Stimulated activated CD8-positive, alpha-beta memory T cell treated with anti-CD3 and anti-CD28 coated beads, Interleukin-2, amount 100 ng/mL, for 48 hours (primary cell): ENCODE measurements around the gene SHROOM1.

Experiments used
- DNase-seq, 2 donors: peaks; one replicate each; pipeline ENCODE4 v3.0.0-alpha.2; 2020; ENCODE audit warnings: low read depth in 2 of 2

The SHROOM1 gene

DNA sequence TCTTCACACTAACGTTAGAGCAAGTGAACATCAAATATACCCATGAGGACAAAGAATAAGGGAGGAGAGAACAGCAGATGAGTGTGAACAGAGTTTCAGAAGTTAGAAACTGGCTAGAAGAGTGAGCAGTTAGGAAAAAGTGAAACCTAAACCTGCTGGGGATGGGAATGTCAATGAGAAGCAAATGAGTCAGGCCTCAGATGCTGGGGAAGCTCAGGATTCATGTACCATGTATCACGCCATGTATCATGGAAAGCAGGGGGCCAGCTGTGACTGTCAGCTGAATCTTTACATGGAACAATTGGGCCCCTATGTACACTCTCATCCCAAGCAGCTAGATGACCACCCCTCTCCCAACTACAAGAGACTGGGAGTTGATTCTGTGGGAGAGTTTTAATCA lies 19.6 kb upstream of the SHROOM1 start:
- no peak for DNase-seq

DNA sequence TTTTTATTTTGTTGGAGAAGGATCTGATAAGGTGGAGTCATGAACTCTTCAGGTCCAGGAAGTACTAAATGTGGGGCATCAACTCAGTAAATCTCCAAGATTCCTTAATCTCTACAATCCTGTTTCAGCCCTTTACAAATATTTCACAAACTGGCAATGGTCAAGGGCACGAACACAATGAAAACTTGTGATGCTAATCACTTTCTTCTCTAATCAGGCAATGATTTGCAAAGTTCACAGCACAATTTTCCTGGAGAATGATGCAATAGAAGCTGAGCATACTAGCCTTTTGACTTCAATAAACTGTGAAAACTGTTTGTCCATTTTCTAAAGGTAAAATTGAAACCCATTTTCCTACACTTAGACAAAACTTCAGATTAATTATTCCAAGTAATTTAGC lies 18.9 kb upstream of the SHROOM1 start:
- no peak for DNase-seq

DNA sequence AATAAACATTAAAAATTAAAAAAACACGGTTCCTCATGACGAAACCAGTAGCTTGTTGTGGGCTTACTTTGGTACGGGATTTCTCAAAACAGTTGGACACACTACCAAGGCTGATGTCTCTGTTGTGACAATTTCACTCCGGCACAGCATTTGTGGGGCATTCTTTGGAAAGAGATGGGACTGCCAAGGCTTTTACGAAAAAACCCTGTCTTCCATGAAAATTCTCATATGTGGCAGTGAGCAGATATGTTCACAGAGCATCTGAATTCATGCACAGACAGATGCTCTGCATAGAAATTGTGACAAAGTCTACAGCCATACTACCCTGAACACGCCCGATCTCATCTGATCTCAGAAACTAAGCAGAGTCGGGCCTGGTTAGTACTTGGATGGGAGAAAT lies 17.8 kb upstream of the SHROOM1 start:
- DNase-seq, result no peak

DNA sequence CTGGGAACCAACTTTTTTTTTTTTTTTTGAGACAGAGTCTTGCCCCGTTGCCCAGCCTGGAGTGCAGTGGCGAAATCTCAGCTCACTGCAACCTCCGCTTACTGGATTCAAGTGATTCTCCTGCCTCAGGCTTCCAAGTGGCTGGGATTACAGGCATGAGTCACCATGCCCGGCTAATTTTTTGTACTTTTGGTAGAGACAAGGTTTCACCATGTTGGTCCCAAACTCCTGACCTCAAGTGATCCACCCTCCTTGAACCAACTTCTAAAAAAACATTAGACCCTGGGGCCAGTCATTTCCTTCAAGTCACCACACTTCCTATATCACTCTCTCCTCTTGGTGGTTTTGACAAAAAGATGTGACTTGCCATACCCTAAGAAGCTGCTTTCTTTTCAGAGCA lies 10.9 kb upstream of the SHROOM1 start:
- no peak for DNase-seq

DNA sequence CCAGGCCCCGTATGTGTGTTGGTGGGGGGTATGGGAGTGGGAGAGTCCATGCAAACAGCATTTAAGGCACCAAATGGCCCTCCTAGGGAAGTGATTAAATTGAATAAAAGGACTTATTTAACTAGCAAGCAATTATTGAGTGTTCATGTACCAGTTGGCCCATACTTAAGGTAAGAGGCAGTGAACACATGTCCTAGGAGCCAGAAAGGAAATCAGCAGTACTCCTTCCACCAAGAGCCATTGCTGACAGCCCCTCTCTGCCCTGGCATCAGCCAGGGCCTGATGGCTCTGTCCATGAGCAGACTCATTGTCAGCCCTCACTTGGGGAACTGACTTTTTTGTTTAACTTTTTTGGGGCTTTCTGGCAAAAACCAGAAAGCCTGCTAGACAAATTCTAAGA lies 10.4 kb upstream of the SHROOM1 start:
- DNase-seq, result no peak

DNA sequence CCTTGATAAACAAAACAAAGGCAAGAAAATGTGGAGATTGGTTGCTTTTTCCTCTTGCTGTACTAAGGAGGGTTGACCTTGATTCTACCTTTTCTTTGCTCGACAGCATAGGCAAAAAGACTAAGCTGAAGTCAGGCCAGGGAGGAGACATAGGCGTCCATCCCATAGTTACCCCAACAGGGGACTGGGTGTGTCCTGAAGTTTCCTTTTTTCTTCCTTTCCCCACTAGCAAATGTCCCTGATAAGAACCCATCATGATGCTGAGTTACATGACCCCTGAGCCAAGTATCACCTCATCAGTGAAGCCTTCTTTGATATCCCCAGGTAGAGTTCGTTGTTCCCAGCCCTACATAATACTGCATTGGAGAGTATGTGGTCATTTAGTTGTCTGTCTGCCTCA lies 9.9 kb upstream of the SHROOM1 start:
- DNase-seq, result no peak

DNA sequence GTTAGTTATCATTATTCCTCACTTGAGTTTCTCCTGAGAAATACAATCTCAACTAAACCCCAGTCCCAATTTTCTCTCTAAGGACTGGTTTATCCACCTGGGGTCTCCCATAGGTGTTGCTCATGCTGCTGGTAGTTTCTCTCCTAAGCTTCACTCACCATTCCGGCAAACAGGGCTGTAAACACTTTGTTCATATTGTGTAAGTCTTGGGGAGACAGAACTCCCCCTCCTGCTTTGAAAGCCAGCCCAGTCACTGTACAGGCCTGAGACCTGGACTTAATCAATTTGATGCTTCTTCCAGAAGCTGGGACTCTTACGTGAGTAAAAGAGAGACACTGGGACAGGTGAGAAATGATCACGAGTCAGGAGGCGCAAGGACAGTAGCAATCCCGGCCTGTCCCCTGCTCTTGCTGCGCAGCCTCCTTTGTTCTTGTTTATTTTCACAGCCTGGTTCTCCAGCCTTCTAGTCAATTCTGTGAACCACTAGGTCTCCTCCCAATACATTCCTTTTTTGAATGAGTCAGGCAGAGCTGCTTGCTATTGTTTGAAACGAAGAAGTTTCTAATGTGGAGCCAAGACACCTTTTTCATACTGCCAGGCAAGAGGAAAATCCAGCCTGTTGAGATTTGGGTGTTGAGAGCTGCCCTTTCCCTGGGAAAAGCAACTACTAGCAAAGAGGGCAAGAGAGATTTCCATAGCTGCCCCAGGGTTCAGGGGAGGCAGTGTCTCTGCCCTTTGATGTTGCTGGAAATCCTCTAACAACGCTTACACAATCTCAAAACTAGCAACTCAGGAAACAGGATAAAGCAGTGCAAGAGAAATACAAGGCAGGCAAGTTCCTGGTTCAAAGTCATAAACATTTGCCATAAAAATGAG lies 9.2 kb upstream of the SHROOM1 start:
- no peak for DNase-seq

DNA sequence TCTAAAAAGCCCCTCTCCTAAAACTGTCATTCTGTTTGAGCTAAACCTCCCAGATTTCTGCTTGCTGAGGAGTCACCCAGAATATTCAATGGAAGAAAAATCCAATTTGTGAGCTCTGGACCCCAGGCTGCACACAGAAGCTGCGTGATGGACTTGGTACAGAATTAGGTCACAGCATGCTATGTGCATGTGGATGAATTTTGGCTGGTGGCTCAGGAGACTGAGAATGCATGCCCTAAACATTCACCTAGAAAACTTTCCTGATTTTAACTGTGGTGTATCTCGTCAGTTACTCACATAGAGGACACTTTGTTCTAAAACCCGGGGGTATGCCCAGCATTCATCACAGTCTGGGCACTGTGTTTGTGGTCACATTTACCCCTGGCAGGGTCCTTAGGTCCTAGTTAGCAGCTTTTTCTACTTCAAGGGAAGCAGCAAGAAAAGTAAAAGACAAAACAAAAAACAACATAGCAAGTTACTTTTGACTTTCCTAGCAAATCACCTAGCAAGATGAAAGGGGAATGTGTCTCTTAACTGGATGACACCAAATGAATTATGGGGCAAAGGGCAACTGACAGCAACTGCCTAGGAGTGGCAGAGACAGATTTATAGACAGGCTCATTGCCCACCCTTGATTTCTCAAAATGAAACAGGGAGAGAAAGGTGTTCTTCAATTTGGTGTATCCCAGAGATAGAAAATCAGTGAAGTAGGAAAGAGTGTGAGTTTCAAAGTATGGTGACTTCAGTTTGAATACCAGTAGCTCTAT lies 8.3 kb upstream of the SHROOM1 start:
- DNase-seq, result no peak

DNA sequence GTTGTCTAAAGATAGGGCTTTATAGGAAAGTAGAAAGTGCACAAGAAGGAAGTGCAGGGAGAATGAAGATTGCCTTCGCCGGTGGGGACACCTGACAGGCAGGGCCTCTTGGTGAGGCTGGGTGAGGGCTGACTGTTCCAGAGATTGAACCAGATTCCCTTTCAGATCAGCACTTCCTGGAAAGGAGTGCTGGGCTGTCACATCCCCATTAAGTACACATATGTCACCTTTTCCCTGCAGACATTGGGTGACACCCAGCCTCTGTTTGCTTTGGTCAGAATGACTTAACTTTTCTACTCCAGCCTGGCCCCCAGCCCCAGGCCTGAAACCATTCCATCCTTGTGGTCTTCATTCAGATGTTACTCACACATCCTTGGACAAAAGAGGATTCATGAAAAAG lies 7.4 kb upstream of the SHROOM1 start:
- no peak for DNase-seq

DNA sequence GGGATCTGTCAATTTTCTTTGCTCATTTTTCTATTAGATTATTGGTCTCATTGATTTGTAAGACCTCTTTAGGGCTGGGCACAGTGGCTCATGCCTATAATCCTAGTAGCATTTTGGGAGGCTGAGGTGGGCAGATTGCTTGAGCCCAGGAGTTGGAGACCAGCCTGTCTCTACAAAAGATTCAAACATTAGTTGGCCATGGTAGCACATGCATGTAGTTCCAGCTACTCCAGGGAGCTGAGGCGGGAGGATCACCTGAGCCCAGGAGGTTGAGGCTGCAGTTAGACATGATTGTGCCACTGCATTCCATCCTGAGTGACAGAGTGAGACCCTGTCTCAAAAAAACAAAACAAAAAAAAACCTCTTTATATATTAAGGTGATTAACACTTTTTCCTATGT lies 6.4 kb upstream of the SHROOM1 start:
- DNase-seq, result no peak

DNA sequence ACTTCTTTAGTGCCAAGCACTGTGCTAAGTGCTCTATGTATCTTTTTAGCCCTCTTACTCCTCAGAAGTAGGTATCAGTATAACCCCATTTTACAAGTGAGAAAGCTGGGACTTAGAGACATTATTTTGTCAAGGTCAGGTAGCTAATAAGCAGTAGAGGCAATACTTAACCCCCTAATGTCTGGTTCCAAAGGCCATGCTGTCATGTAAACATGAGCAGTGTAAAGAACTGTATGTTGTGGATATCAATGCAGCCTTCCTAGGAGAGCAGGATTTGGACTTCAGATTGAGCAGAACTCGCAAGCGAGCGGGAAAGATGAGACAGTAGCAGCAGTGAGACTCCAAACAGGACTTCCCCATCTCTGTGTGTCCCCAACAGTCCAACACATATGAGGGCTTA lies 3.6 kb upstream of the SHROOM1 start:
- no peak for DNase-seq

DNA sequence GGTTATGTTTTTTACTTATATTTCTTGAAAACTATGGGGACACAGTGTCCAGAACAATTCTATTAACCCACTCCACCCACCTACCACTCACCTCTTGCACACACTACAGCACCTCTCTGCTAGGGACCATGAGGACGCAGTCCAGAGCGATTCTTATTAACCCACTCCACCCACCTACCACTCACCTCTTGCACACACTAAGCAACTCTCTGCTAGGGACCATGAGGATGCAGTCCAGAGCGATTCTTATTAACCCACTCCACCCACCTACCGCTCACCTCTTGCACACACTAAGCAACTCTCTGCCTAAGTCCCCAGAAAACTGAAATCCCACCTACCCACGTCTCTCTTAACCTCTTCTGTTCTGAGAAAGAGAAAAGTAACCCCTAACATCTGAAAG lies 2.2 kb upstream of the SHROOM1 start:
- no peak for DNase-seq

DNA sequence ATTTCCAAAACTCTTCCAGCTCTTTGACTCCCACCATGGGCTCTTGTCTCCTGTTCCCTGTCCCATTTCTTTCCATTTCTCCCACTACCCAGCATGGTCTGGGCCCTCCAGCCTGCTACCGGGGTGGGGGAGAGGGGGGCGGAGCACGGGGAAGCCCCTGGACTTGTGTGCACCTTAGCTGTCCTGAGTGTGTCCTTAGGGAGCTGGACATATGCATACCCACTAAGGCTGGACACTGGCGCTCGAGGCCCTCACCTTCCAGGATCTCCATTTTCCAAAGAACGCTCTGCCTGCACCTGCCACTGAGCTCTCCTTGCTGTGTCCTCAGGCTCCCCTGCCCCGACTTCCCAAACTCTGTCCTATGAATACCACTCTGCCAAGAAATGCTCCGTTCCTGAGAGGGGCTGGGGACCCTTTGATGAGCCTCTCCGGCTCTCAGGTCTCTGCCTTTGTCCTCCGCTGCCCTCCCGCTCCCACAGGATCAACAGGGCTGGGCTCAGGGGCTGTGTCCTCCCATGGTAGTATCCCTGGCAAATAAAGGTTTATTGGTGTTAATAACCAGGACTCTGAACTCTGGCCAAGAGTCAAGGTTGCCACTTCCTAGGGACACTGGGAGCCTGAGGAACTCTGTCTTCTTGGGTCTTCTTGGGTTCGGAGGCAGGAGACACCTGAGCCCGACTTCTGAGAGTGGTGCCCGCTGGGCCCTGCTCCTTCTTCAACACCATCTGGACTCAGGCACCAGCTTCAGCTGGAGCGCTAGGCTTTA lies 831 bp upstream of the SHROOM1 start:
- no peak for DNase-seq

DNA sequence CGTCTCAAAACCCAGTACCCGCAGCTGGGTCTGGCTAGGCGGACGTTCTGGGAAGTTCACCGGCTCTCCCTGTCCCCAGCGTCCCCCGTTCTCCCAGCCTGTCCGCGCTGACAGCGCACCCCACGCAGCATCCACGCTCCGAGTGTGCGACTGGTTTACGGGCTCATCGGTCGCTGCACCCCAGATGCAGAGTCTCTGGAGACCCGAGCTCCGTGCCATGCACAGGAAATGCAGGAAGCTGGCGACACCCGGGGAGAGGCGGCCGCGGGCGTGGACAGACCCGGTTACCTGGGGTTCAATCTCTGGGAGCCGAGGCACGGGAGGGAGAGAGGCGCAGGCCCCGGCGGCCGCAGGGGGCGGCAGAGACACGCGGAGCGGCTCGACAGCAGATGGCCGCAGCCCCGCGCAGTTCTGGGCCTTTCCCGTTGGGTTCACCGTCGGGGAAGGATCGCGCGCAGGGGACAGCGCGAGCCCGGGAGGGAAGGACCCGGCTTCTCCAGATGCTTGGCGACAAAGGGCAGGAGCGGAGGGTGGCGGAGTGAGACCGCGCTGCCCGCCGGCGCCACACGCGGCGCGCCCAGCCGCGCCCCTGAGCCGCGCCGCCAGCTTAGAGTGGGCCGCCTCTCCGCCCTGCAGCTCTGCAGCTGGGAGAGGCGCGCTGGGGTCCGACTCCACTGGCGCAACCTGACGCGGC lies 558 bp downstream of the SHROOM1 start:
- peak; percentile 59 to 65 for DNase-seq

DNA sequence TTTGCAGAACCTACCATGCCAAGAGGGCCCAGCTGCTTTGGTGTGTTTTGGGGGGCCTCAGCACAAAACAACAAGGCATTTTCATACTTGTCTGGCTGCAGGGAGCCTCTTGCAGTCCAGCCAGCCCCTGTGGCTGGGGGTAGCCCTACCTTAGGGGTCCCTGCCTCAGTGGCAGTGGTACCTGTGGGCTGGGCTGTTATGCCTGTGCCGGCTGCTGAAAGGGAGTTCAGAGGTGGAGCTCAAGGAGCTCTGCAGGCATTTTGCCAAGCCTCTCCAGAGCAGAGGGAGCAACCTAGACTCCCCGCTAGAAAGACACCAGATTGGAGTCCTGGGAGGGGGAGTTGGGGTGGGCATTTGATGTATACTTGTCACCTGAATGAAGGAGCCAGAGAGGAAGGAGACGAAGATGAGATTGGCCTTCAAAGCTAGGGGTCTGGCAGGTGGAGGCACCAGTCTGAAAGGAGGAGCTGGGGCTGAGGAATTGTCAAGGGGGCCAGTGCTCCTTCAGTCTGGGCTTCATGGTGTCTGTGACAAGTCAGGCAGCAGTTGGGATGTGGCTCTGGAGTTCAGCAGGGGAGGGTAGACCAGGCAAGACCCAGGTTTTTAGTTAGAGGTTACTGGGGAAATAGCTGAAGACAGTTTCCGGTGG lies 1.5 kb downstream of the SHROOM1 start:
- DNase-seq, result no peak

DNA sequence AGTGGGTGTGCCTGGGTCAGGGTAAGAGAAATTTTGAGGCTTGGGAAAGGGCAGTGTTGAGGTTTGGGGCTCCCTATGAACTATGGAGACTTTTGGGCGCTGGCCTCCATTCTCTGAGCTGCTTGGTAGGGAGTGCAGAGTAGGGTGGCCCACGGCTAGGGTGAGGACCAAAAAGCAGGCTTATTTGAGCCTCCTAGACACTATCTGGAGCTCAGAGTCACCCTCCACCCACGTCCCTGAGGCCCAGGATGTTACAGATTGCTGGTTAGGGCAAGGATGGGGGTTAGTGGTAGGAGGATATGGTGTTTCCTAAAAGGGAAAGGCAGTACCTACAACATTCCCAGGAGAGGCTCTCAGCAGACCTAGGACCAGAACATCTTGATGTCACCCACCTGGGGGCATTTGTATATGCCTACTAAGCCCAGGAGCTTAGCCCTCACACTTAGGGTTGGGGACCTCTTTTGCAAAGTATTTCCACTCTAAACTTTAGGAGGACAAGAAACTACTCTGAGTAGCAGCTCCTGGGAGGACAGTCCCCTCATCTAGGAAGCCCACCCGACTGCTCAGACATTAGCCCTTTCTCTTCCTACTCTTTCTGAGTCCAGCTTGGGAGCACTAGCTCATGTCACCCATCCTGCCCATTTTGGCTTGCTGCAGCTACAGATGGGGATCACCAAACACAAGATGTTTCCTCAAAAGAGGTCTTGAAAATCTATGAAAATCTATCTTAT lies 2.3 kb downstream of the SHROOM1 start:
- no peak for DNase-seq

DNA sequence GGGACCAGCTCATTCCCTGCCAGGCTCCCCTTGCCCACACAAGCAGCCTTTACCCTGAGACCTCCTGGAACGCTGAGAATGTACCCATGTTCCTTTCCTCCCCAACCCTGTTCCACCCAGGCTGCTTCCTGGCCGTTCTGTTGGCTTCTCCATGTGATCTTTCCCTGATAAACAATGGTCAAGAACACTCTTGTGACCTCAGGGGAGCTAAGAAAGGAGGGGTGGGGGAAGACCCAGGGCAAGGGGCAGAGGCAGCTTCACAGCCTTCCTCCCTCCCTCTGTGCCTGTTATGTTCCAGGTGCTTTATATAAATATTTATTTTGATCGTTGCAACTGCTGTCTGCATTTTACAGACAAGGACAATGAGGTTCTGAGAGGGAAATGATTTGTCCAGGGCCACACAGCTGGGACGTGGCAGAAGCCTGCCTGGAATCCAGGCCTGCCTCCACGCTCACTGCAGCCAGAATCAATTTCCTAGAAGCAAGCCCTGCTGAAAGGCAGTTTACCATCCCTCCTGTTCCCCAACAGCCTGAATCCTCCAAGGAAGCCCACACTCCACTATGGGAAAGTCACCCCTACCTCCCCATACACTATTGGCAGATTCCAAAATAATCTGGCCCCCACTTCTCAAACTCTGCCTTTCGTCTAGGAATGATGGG lies 3.9 kb downstream of the SHROOM1 start:
- DNase-seq, result no peak

DNA sequence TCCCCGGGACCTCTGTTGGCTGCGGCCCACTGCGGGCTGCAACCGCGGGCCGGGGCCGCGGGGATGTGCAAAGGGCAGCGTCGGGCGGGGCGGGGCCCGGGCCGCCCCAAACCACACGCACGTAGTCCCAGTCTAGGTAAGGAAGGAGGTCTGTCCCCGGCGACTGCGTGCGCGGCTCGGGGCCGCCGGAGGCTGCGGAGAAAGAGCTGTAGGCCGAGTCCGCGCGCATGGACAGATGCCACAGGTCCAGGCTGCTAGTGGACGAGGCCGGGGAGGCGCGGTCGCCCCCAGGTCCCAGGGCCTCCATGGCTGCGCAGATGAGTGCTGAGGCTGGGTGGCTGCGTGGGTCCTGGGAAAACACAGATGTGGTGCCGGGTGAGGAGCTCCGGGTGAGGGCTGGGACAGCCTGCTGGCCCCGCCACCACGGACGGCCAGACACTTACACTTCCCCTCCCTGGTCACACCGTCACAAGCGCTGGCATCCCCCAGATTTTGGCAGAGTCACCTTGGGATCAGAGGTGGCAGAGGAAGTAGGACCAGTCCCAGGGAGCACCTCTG lies 4.5 kb downstream of the SHROOM1 start:
- DNase-seq, result no peak

DNA sequence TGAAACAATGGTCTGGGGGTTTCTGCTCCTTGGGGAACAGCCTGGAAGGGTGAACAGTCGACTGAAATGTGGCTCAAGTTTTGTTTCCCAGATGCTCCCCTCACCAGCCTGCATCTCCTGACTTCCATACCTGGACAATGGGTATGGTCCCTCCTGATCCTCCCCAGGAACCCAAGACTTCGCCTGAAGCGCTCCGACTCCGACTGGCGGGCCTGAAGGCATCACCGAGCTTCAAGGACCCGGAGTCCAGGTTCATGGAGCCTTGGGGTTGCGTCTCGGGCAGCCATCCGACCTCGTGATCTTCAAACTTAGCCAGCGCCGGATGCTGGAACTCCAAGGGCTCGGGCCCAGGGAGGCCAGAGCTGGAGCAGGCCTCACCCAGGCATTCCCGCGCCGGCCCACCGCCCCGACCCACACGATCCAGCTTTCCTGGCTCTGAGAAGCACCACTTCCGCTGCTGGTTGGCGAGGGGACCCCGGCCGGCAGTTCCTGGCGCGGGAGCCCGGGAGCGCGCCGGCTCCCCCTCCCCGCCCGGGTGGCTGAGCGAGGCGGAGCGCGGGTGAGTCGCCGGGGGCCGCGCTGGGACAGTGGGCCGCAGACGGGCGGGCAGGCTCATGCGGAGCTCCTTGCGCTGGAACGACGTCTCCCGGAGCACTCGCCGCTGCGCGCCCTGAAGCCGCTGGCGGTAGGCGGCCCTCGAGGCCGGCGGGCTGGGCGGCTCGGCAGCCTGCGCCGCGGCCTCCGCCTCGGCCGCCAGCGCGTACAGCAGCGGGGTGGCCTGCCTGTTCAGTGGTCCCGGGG lies 5.2 kb downstream of the SHROOM1 start:
- no peak for DNase-seq
